GM20431 (cell line): ENCODE data around the gene IL1RN.

Source experiments
- in situ Hi-C: fragments of 300-500 bp; cut with MseI, MboI; formaldehyde crosslinking; loops from one replicate; pipeline ENCODE4 v1.15.0; 2020; ENCODE audit warnings: low sequenced_read_pairs; ENCODE audit not compliant: unreplicated experiment

IL1RN gene

GRCh38 chr2:113167962-113168340 lies 40.6 kb downstream of the IL1RN start:
- in situ Hi-C loops = no loop called here

GRCh38 chr2:113169002-113169530 lies 41.7 kb downstream of the IL1RN start:
- in situ Hi-C loops = no loop called here

GRCh38 chr2:113169586-113169985 lies 42.2 kb downstream of the IL1RN start:
- in situ Hi-C loops = no loop called here

- in situ Hi-C loops = no loop called here
Measured at GRCh38 chr2:113171334-113172075, 44.1 kb downstream of the IL1RN start.

- in situ Hi-C loops = no loop called here
Measured at GRCh38 chr2:113172721-113173541, 45.5 kb downstream of the IL1RN start.

GRCh38 chr2:113173542-113174375 lies 46.4 kb downstream of the IL1RN start, which contains the start of gene PSD4:
Gene PSD4, plus strand, starts transcription at chr2:113173971. Its CDS starts 8,486 bp downstream, at chr2:113182457.
- in situ Hi-C loops = no loop called here

- in situ Hi-C loops = no loop called here
Measured at GRCh38 chr2:113174376-113174750, 47.0 kb downstream of the IL1RN start.

GRCh38 chr2:113175042-113175628 lies 47.7 kb downstream of the IL1RN start:
- in situ Hi-C loops = no loop called here

GRCh38 chr2:113175736-113176695 lies 48.6 kb downstream of the IL1RN start:
- in situ Hi-C loops = no loop called here

- in situ Hi-C loops = no loop called here
Measured at GRCh38 chr2:113176696-113177355, 49.4 kb downstream of the IL1RN start.

GRCh38 chr2:113178069-113178746 lies 50.8 kb downstream of the IL1RN start:
- in situ Hi-C loops = no loop called here

- in situ Hi-C loops = no loop called here
Measured at GRCh38 chr2:113178891-113179290, 51.5 kb downstream of the IL1RN start.

GRCh38 chr2:113179446-113180045 lies 52.1 kb downstream of the IL1RN start:
- in situ Hi-C loops = no loop called here

GRCh38 chr2:113180131-113180946 lies 52.9 kb downstream of the IL1RN start:
- in situ Hi-C loops = no loop called here

- in situ Hi-C loops = no loop called here
Measured at GRCh38 chr2:113181258-113182051, 54.1 kb downstream of the IL1RN start.
